SH-SY5Y (cell line): Measurements from ENCODE around the gene POU6F2.

Source experiments
- GATA2 ChIP-seq: IDR thresholded peaks from 2 replicates; pipeline ENCODE4 v1.6.1; 2011; ENCODE audit warnings: mild to moderate bottlenecking, low read depth, low read length
- GATA3 ChIP-seq: IDR thresholded peaks from 2 replicates; pipeline ENCODE4 v1.6.1; 2011; ENCODE audit warnings: low read depth, mild to moderate bottlenecking, low read length, moderate library complexity

GRCh38 chr7:39128287-39128843, 150.7 kb downstream of the POU6F2 start:
- no peak for TF ChIP-seq GATA3
- TF ChIP-seq GATA2: no peak
